HepG2 (cell line): ENCODE data around the gene ZNF385B. TPM values are rescaled to one million over a fixed set of nuclear protein-coding genes. Genes with fewer than 3 reads are reported as not detected.

Experiments used
- ATAC-seq: fragments of 200-7000 bp; cut with Tn5 transposase; 3 replicates; pipeline ENCODE4 v1.9.1; 2020; ENCODE audit warnings: mild to moderate bottlenecking, moderate library complexity
- BruUV-seq: library from RNA; stranded (reverse); fragments of 400-500 nt; replicated peaks from 2 replicates; lab custom pipeline; 2021; lab: Mats Ljungman, UMichigan
- CTCF ChIA-PET: fragments of 300-600 bp; formaldehyde crosslinking; extraction: SDS; loops from one replicate; lab custom pipeline; 2021; ENCODE audit warnings: low total read pairs, inconsistent platforms, low intra/inter-chr PET ratio; lab: Yijun Ruan, JAX
- POLR2A ChIA-PET: fragments of 350-600 bp; sonication (Branson Sonifier 250); formaldehyde crosslinking; loops from one replicate; lab custom pipeline; 2020; ENCODE audit warnings: antibody characterized with exemption, inconsistent platforms; lab: Yijun Ruan, JAX
- DNase-seq: peaks from one replicate; pipeline ENCODE4 v3.0.0-alpha.2; 2015; ENCODE audit warnings: low spot score
- FAIRE-seq: peaks from 3 replicates; lab custom pipeline; 2011; peaks lifted over from hg19 to GRCh38; lab: Jason Lieb, UNC
- H2AFZ ChIP-seq: one replicate; pipeline ENCODE4 v1.6.1; 2011; ENCODE audit warnings: low read length, inconsistent platforms
- H3K27ac ChIP-seq: fragments of 300-600 bp; 3 replicates; pipeline ENCODE4 v1.8.0; 2011; ENCODE audit warnings: mixed run types, mild to moderate bottlenecking, mixed read lengths, low read length, inconsistent platforms; ENCODE audit not compliant: insufficient read depth; ENCODE audit errors: extremely low read length
- H3K27me3 ChIP-seq, 2 experiments: fragments of 200-600 bp in 1 of 2; 2 replicates in 1 of 2; 3 replicates in 1 of 2; pipeline versions ENCODE4 v1.6.0 to v1.8.0; 2011; ENCODE audit warnings: low read length in 2 of 2, mild to moderate bottlenecking in 2 of 2, moderate library complexity in 2 of 2, inconsistent platforms in 1 of 2; ENCODE audit not compliant: insufficient read depth in 2 of 2, control insufficient read depth in 1 of 2
- H3K36me3 ChIP-seq, 2 experiments: fragments of 200-600 bp in 1 of 2; replicated peaks in 1 of 2; 2 replicates in 1 of 2; 3 replicates in 1 of 2; pipeline versions ENCODE4 v1.5.1 to v1.8.0; 2011; ENCODE audit warnings: low read length in 2 of 2, inconsistent platforms in 1 of 2; ENCODE audit not compliant: insufficient read depth in 2 of 2, control insufficient read depth in 1 of 2
- H3K4me1 ChIP-seq: 2 replicates; pipeline ENCODE4 v1.5.1; 2012; ENCODE audit warnings: low read length, inconsistent platforms; ENCODE audit not compliant: insufficient read depth
- H3K4me2 ChIP-seq: 2 replicates; pipeline ENCODE4 v1.6.0; 2011; ENCODE audit warnings: low read depth, low read length, inconsistent platforms
- H3K4me3 ChIP-seq, 3 experiments: fragments of 200-600 bp in 1 of 3; sonication (generic), shearing (Covaris generic) in 1 of 3; replicated peaks in 1 of 3; 2 replicates each; pipeline ENCODE4 v1.5.1; 2011 to 2016; ENCODE audit warnings: low read length in 3 of 3, inconsistent platforms in 2 of 3, low read depth in 2 of 3, mild to moderate bottlenecking in 2 of 3, control low read depth in 1 of 3, mixed read lengths in 1 of 3; ENCODE audit not compliant: insufficient read depth in 1 of 3
- H3K79me2 ChIP-seq: one replicate; pipeline ENCODE4 v1.6.1; 2011; ENCODE audit warnings: low read length, inconsistent platforms; ENCODE audit not compliant: insufficient read depth
- H3K9ac ChIP-seq: 2 replicates; pipeline ENCODE4 v1.6.0; 2011; ENCODE audit warnings: mild to moderate bottlenecking, low read depth, low read length, inconsistent platforms; ENCODE audit not compliant: insufficient read depth
- H3K9me3 ChIP-seq: 2 replicates; pipeline ENCODE4 v1.5.1; 2012; ENCODE audit warnings: mild to moderate bottlenecking, low read length
- H4K20me1 ChIP-seq: 2 replicates; pipeline ENCODE4 v1.6.0; 2011; ENCODE audit warnings: inconsistent platforms, mild to moderate bottlenecking, low read length, moderate library complexity; ENCODE audit not compliant: insufficient read depth
- CREB3 ChIP-seq: sonication (generic); formaldehyde crosslinking; IDR thresholded peaks from 2 replicates; pipeline ENCODE4 v1.5.0; 2020; ENCODE audit warnings: missing genetic modification reagents
- GABPA ChIP-seq, 2 experiments: IDR thresholded peaks; 2 replicates each; pipeline ENCODE4 v1.6.1; 2011 to 2016; ENCODE audit warnings: low read depth in 2 of 2, low read length in 1 of 2, missing biosample characterization in 1 of 2, missing genetic modification characterization in 1 of 2
- JUNB ChIP-seq: sonication (generic); formaldehyde crosslinking; IDR thresholded peaks from 2 replicates; pipeline ENCODE4 v1.8.0; 2022; ENCODE audit warnings: missing genetic modification reagents, mild to moderate bottlenecking, borderline replicate concordance
- WGBS: methylation state at CpG from one replicate; pipeline ENCODE4 v1.1.6; 2017; ENCODE audit warnings: low lambda C conversion rate; 5-methylcytosine and 5-hydroxymethylcytosine counted together
- in situ Hi-C: cut with HindIII; loops from 2 replicates; pipeline ENCODE4 v1.10.0; 2017; ENCODE audit warnings: low pct_unique_long_range_greater_than_20kb; ENCODE audit not compliant: extremely low pct_ligation_motif_present
- intact Hi-C: fragments of 100-400 bp; cut with micrococcal nuclease; formaldehyde crosslinking; loops from one replicate; pipeline ENCODE4 v1.10.0; 2022; ENCODE audit not compliant: unreplicated experiment
- polyA plus RNA-seq, 8 experiments: library from polyadenylated mRNA; depleted of rRNA in 3 of 8; stranded (reverse) in 7 of 8; unstranded in 1 of 8; fragments of >200 nt; fragmentation: Illumina TruSeq in 4 of 8; extraction: Trizol in 4 of 8; gene quantifications; 2 replicates each; pipeline versions ENCODE4 v1.2.1 to v1.2.3, GENCODE V29; 2011 to 2016; ENCODE audit warnings: low read depth in 4 of 8, missing spikeins in 1 of 8, mixed read lengths in 1 of 8; ENCODE audit not compliant: insufficient read depth in 1 of 8
- total RNA-seq, 5 experiments: library from RNA; depleted of rRNA; stranded (reverse); fragments of >200 nt; fragmentation: Illumina TruSeq; extraction: Trizol; gene quantifications; 2 replicates each; pipeline ENCODE4 v1.2.3, GENCODE V29; 2016; ENCODE audit warnings: low read depth in 1 of 5
- TF ChIP-seq, protein P1 (sequence below): sonication (generic); formaldehyde crosslinking; IDR thresholded peaks from 2 replicates; pipeline ENCODE4 v1.4.0; 2020; ENCODE audit warnings: missing genetic modification reagents, mild to moderate bottlenecking, borderline replicate concordance

The ZNF385B gene
- total and polyA plus RNA-seq, 2 of the 13 experiments (the other 11 are each of a cell fraction or from before 2014, with no cell fraction given) = 3.3 to 6.7 TPM

DNA sequence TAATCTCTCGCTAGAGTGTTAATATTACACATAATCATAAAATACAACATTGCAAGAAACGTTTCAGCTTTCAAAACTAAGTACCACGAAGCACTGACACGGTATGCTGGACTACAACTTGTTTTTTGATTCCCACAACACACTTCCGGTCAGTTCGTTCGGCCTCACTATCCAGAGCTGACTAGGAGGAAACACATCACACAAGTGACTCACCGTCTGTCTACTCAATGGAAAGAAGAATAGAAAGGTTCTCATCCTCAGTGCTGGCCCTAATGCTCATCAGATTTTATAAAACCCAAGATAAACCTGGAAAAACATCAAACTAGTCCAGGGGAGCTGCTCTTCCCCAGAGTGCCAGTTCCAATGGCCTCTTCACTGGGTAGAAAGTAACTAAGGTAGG is 42.9 kb downstream of the ZNF385B start:
- Histone ChIP-seq H3K4me2 (no peak overlapping the region), H3K27me3 (peaks cover 0 to 18% of the 10 kb centered on the region in 2 experiments; a peak in 1 of 5 replicates), H3K4me1 (no peaks in the 10 kb centered on the region), H3K79me2 (no peaks in the 10 kb centered on the region), H2AFZ (no peak overlapping the region), H3K36me3 (no peaks in the 10 kb centered on the region), H3K9me3 (no peaks in the 10 kb centered on the region), H4K20me1 (no peaks in the 10 kb centered on the region), H3K4me3 (no peak overlapping the region), H3K9ac (no peak overlapping the region), H3K27ac (no peak overlapping the region)
- no TSS peak for BruUV-seq
- 25% methylated on average over 8 of the region's 8 CpGs for WGBS
- intact Hi-C loops (no loop called here), in situ Hi-C loops (no loop called here)
- DNase-seq (no peak), ATAC-seq (no peak), FAIRE-seq (no peak)
- CTCF ChIA-PET = no interaction called here
- POLR2A ChIA-PET = no interaction called here
- no peak for TF ChIP-seq GABPA (IDR thresholded peaks at IDR 0.05; ENCODE audit: low read depth, low read length)
- TF ChIP-seq GABPA (CRISPR knock-in tag; IDR thresholded peaks at IDR 0.05; ENCODE audit: low read depth) = 0 out of 2 replicates have a peak, but pooled peaks have one; percentile 21
- no peak for TF ChIP-seq CREB3 (CRISPR knock-in tag)

DNA sequence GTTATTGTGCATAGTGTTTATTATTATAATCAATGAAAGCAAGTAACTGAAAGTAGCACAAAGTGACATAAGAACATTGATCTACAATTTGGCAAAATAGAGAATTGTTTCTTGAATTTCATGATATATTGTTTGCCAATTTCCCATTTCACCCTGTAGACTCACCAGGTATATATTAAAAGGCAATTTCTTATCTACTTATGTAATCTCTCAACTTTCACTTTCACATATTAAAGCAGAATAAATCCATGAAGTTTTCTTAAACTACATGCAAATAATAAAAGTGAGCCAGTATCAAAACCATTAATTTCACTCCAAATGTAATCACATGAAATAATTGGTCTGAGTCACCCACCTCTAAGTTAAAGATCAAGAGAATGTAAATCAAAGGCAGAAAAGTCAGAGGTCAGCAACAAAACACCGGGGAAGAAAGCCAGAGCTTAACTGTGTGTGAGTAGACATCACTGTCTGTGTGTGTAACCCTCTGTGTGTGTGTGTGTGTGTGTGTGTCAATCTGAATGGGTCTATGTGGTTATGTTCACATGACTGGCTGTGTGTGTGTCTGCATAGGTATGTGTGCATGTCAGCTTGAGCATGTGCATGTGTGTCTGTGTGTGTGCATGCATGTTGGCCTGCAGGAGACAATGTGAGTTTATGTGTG is 44.1 kb downstream of the ZNF385B start:
- Histone ChIP-seq H3K4me2 (no peak overlapping the region), H3K4me3 (no peak overlapping the region), H3K36me3 (no peaks in the 10 kb centered on the region), H4K20me1 (no peaks in the 10 kb centered on the region), H3K9ac (no peak overlapping the region), H3K27ac (no peak overlapping the region), H3K27me3 (peaks cover 0 to 18% of the 10 kb centered on the region in 2 experiments; a peak in 1 of 5 replicates), H2AFZ (no peak overlapping the region), H3K4me1 (no peaks in the 10 kb centered on the region), H3K79me2 (no peaks in the 10 kb centered on the region), H3K9me3 (no peaks in the 10 kb centered on the region)
- in situ Hi-C loops = no loop called here
- FAIRE-seq = peak; percentile 15
- ATAC-seq = no peak
- intact Hi-C loops = no loop called here
- DNase-seq = no peak
- BruUV-seq = no TSS peak
- 15% methylated on average over 1 of the region's 1 CpG for WGBS
- POLR2A ChIA-PET = no interaction called here
- TF ChIP-seq, protein P1, sequence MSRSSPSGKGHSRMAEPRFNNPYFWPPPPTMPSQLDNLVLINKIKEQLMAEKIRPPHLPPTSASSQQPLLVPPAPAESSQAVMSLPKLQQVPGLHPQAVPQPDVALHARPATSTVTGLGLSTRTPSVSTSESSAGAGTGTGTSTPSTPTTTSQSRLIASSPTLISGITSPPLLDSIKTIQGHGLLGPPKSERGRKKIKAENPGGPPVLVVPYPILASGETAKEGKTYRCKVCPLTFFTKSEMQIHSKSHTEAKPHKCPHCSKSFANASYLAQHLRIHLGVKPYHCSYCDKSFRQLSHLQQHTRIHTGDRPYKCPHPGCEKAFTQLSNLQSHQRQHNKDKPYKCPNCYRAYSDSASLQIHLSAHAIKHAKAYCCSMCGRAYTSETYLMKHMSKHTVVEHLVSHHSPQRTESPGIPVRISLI = no peak
- 0 out of 2 replicates have a peak, but pooled peaks have one; percentile 17 for TF ChIP-seq JUNB (CRISPR knock-in tag)
- CTCF ChIA-PET = no interaction called here
